Hair follicular keratinocyte (primary cell): ENCODE data around the gene TMEM202. TPM values are rescaled to one million over a fixed set of nuclear protein-coding genes. Genes with fewer than 3 reads are reported as not detected.

Source experiments
- total RNA-seq: library from RNA; depleted of rRNA; stranded (reverse); fragments of >200 nt; gene quantifications from 2 replicates; pipeline ENCODE4 v1.2.3, GENCODE V29; 2015

Gene TMEM202, protein sequence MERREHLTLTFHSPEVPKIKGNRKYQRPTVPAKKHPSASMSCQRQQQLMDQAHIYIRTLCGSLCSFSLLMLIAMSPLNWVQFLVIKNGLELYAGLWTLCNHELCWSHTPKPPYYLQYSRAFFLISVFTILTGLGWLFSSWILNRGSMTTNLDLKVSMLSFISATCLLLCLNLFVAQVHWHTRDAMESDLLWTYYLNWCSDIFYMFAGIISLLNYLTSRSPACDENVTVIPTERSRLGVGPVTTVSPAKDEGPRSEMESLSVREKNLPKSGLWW
- total RNA-seq = not detected in 2 replicates

GRCh38 chr15:72397796-72398588 lies at the start of gene TMEM202:
Gene TMEM202, plus strand, starts transcription at chr15:72398305. Its CDS starts 22 bp downstream, at chr15:72398327.

DNA sequence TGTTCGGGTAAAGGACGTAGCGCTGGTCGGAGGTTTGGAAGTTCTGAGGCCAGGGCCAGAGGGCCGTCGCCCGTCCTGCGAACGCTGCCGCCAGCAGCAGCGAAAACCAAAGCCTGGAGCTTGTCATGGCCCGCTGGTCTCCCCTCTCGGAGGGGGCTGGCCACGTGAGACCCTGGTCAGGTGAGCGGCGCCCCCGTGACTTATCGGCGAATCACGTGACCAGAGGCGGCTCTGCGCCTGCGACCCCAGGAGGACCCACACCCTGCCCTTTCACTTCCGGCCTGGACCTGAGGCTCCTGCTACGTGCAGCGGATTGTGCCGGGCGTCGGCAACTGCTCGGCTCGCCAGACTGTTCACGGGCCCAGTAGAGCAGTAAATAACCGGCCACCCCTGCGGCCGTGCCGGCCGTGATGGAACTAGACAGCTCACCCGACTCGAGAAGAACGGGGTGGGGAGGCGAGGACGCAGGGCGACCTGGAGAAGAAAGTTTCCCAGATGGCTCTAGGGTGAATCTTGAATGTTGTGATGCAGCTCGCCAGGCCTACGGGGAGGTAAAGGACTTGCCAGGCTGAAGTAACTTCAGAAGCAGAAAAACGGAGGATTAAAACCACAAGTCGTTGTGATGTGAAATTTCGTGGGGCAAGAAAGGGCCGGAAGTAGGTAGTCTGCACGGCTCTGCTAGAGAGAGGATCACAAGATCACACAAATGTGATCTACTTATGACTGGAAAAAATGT lies 22.1 kb upstream of the TMEM202 start, which contains the start of gene HEXA:
Gene HEXA, minus strand, starts transcription at position 169 of the 736 bp plus-strand sequence. Its CDS starts 42 bp downstream, at position 127.

Other genes with a start within 250 kb of the TMEM202 start
- 4.5 and 7.5 TPM in 2 replicates for gene GRAMD2A, start 200.5 kb upstream of the TMEM202 start, total RNA-seq
- 1,490 and 1,984 TPM in 2 replicates for gene PKM, start 167.1 kb upstream of the TMEM202 start, total RNA-seq
- gene PARP6, start 125.8 kb upstream of the TMEM202 start, total RNA-seq = 16.4 and 21.5 TPM in 2 replicates
- not detected in 2 replicates for gene CELF6, start 78.1 kb upstream of the TMEM202 start, total RNA-seq
- 58.7 and 70.4 TPM in 2 replicates for gene HEXA, start 22.3 kb upstream of the TMEM202 start, total RNA-seq
- 32.1 and 34.1 TPM in 2 replicates for gene ARIH1, start 76.0 kb downstream of the TMEM202 start, total RNA-seq